IMR-90 (cell line): ENCODE results near the gene DEFB131A.
"Not testable (repeated sequence)": the region's sequence is repeated elsewhere in the genome, so short reads cannot be mapped to it uniquely, and the experiment has no call there.

Experiments
- CTCF ChIP-seq: conservative IDR thresholded peaks from 2 replicates; pipeline ENCODE4 v1.5.1; 2012; ENCODE audit warnings: mild to moderate bottlenecking, low read depth, low read length, improper control_type of control experiment
- ELK1 ChIP-seq: fragments of 150-350 bp; IDR thresholded peaks from 2 replicates; pipeline ENCODE4 v1.6.1; 2016; ENCODE audit warnings: low read depth, mild to moderate bottlenecking, low read length, moderate library complexity, borderline replicate concordance
- FOS ChIP-seq: fragments of 150-350 bp; IDR thresholded peaks from 2 replicates; pipeline ENCODE4 v1.6.1; 2016; ENCODE audit warnings: low read depth, low read length
- POLR2A ChIP-seq: IDR thresholded peaks from 2 replicates; pipeline ENCODE4 v1.6.1; 2012; ENCODE audit warnings: mild to moderate bottlenecking, low read depth, low read length

DNA sequence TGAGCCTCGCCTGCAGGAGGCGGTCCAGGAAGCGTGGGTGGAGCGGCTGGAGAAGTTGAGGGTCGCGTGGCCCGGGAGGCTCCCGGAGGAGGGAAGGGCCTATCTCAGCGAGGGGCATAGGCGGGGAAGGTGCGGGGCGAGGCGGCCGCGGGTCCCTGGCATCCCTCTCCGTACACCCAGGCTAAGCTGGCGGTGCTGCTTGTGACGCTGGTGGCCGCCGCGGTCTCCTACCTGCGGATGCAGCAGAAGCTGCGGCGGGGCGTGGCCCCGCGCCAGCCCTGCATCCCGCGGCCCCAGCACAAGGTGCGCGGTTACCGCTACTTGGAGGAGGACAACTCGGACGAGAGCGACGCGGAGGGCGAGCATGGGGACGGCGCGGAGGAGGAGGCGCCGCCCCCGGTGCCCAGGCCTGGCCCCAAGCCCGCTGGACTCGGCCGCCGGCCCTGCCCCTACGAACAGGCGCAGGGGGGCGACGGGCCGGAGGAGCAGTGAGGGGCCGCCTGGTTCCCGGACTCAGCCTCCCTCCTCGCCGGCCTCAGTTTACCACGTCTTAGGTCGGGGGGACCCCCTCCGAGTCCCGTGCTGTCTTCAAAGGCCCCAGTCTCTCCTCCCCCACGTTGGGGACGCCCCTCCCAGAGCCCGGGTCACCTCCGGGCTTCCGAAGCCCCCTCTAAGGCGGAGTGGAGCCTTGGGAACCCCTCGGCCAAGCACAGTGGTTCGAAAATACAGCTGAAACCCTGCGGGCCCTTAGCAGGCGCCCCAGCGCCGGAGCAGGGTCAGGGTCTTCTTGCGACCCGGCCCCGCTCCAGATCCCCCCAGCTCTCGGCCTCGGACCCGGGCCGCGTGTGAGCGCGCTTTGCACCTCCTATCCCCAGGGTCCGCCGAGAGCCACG lies 53.6 kb downstream of the DEFB131A start:
- not testable (repeated sequence) for TF ChIP-seq CTCF, FOS, POLR2A, ELK1
